WI38 (cell line): ENCODE data around the gene TRIM14.
"Not testable (repeated sequence)": the region's sequence is repeated elsewhere in the genome, so short reads cannot be mapped to it uniquely, and the experiment has no call there.

Experiments
- H3K4me3 ChIP-seq: 2 replicates; pipeline ENCODE4 v1.5.1; 2011; ENCODE audit warnings: low read depth, mild to moderate bottlenecking, control low read depth, low read length
- CTCF ChIP-seq: IDR thresholded peaks from 2 replicates; pipeline ENCODE4 v1.5.1; 2012; ENCODE audit warnings: low read depth, mild to moderate bottlenecking, control low read depth, low read length

TRIM14 gene

DNA sequence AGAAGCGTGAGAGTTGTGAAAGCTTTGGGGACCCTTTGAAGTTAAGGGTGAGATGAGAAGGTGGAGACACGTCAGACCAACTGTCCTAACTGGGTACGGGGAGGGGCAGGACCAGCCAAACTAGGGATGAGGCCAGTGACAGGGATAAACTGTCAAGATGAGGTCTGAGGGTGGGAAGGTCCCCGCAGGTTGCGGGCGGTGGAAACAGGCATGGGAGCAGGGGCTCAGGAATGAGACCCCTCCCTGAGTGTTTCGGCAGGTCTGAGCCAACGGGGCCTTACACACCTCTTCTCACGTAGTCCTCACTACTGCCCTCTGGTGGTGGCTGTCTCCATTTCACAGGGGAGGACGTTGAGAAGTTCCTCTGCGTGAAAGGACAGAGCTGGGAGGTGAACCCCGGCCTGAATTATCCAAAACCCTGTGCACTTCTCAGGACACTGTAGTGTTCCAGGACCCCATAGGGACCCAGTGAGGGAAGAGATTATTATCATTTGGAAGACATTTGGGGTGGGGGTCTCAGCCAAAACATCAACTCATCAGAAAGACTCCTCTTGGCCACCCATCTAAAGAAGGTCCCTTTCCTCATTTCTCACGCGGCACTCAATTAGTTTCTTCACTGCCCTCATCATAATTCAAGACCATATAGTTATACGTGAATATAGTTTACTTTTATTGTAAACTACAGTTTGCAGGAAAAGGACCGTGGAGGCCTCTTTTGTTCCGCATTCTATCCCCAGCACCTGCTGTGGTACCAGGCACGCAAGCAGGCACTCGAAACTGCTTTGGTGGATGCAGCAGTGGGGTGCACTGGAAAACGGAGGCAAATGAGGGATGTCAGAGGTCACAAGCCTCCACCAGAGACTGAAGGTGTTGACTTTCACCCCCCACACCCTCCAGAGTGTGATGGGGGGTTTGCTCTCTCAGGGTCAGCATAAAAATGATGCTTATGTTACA, 84.2 kb downstream of the TRIM14 start:
- H3K4me3 ChIP-seq: no peak overlapping the region
- peak; percentile 71 for TF ChIP-seq CTCF

DNA sequence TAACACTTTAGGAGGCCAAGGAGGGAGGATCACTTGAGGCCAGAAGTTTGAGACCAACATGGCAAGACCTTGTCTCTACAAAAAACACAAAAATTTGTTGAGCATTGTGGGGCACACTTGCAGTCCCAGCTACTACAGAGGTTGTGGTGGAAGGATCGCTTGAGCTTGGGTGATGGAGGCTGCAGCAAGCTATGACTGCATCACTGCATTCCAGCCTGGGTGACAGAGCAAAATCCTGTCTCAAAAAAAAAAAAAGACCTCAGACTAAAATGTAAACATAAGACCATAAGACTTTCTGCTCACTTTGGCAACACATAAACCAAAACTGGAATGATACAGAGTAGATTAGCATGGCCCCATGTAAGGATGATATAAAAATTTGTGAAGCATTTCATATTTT, 87.1 kb downstream of the TRIM14 start:
- no peak overlapping the region for H3K4me3 ChIP-seq
- TF ChIP-seq CTCF: no peak

GRCh38 chr9:98031169-98031568, 87.9 kb downstream of the TRIM14 start:
- H3K4me3 ChIP-seq: no peak overlapping the region
- TF ChIP-seq CTCF: no peak

DNA sequence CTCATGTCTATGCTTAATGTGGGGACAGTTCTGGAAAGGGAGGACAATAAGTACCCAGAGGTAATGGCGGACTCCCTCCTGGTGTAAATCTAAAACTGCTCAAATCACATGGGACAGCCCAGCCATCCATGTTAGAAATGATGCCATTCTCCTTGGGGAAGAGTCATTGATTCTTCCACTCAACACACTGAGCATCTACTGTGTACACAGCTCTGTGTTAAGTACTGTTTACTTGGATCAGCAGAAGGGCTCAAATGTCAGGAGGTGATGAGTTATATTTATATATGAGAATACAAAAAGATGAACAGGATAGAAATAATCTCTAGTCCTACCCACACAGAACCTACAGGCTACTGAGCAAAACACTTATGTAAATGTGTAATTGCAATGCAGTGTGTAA, 94.3 kb downstream of the TRIM14 start:
- TF ChIP-seq CTCF: no peak
- no peak overlapping the region for H3K4me3 ChIP-seq

DNA sequence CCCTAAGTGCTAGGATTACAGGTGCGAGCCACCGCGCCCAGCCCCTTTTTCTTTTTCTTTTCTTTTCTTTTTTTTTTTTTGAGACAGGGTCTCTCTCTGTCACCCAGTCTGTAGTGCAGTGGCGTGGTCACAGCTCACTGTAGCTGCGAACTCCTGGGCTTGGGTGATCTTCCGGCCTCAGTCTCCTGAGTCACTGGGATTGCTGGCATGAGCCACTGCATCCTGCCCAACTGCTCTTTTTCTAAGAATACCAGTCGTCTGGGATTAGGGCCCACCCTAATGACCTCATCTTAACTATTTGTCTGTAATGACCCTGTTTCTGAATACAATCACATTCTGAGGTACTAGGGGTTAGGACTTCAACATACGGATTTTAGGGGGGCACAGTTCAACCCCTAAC, 96.6 kb downstream of the TRIM14 start:
- TF ChIP-seq CTCF: no peak
- no peak overlapping the region for H3K4me3 ChIP-seq

DNA sequence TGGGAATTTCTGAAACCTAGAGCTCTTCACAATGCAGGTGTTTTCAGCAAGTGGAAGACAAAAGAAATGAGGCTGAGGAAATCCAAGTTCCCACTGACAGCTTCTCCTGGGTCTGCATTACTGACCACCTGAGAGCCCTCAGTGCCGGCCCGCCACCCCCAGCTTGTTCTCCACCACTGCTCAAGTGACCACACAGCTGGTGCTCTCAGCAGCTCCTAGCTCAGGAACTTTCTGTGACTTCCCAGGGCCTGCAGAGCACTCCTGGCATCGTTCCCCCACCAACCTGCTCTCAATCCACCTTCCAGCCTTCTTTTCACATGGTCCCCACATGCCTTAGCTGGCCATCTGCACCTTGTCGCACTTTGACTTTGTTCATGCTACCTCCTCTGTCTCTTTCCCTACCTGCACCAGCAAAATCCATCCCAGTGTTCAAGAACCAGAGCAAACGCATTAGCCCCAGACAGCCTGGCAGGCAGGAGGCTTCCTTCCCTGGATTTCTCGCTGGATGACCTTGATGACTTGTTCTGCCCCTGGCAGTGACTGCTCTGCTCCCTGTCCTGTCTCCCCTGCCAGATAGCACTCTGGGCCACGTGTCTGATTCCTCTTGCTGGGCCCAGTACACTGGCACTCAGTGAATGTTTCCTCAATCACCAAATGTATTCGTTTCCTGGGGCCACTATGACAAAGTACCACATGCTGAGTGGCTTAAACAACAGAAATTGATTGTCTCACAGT, 97.5 kb downstream of the TRIM14 start:
- H3K4me3 ChIP-seq: no peak overlapping the region
- no peak for TF ChIP-seq CTCF

DNA sequence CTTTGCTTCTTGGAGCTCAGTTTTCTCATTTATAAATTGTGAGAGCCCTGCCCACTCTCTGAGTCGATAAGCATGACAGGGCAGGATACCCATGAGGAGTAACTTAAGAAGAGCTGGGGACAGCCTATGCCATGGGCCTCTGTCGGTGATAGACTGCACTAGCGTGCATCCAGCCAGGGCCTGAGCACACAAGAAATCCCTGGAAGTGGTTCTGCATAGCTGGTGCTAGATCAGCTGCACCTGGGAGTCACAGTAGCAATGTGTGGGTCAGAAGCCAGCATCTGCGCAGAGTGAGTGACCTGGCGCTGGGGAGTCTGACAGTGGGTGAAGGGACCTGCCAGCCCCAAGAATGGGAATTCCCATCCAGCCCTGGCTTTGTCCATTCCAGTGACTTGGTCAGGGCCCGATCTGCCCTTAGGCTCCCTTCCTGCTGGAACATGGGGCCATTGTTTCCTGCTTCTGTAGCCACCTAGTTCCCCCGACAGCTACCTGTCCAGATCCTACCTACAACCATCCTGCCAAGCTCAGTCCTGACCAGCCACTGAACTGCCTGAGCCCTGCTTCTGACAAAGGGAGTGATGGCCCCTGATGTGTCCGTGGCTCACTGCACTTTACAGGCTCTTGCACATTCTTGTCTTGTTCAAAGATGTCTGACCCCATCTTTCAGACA, 98.4 kb downstream of the TRIM14 start:
- no peak overlapping the region for H3K4me3 ChIP-seq
- TF ChIP-seq CTCF: no peak

- not testable (repeated sequence) for H3K4me3 ChIP-seq
These were observed 99.2 kb downstream of the TRIM14 start for GRCh38 chr9:98019869-98020268.
